Rectal smooth muscle tissue (tissue), 1 donor: Measurements from ENCODE around the gene BHLHE23.

Experiments
- H3K27ac ChIP-seq: one replicate; pipeline ENCODE4 v1.7.0; 2013; ENCODE audit warnings: low read depth, low read length, inconsistent platforms
- H3K27me3 ChIP-seq: one replicate; pipeline ENCODE4 v1.7.0; 2013; ENCODE audit warnings: low read length; ENCODE audit not compliant: control insufficient read depth, insufficient read depth
- H3K36me3 ChIP-seq: one replicate; pipeline ENCODE4 v1.7.0; 2013; ENCODE audit warnings: low read length; ENCODE audit not compliant: control insufficient read depth, insufficient read depth
- H3K4me1 ChIP-seq: one replicate; pipeline ENCODE4 v1.7.0; 2013; ENCODE audit warnings: low read length; ENCODE audit not compliant: control insufficient read depth, insufficient read depth
- H3K4me3 ChIP-seq: one replicate; pipeline ENCODE4 v1.7.0; 2013; ENCODE audit warnings: low read length
- H3K9ac ChIP-seq: one replicate; pipeline ENCODE4 v1.7.0; 2013; ENCODE audit warnings: low read length

Gene BHLHE23

GRCh38 chr20:63006540-63007359, at the start of gene BHLHE23:
Gene BHLHE23, minus strand, starts transcription at chr20:63006964. Its CDS starts 190 bp downstream, at chr20:63006774.
- H3K4me3 ChIP-seq = no peak within 1 kb of the TSS
- H3K27ac ChIP-seq = no peak within 1 kb of the TSS
- peaks cover 55% of the 10 kb centered on the region for H3K27me3 ChIP-seq
- no peaks in the 10 kb centered on the region for H3K36me3 ChIP-seq
- no peaks in the 10 kb centered on the region for H3K4me1 ChIP-seq
- no peak within 1 kb of the TSS for H3K9ac ChIP-seq

- Histone ChIP-seq H3K4me1 (no peaks in the 10 kb centered on the region), H3K27me3 (peaks cover under 1% of the 10 kb centered on the region), H3K36me3 (no peaks in the 10 kb centered on the region), H3K27ac (no peak overlapping the region), H3K9ac (no peak overlapping the region), H3K4me3 (no peak overlapping the region)
Measured at GRCh38 chr20:63055575-63056235, 48.9 kb upstream of the BHLHE23 start.

- Histone ChIP-seq H3K36me3 (no peaks in the 10 kb centered on the region), H3K4me3 (no peak overlapping the region), H3K27me3 (no peaks in the 10 kb centered on the region), H3K9ac (no peak overlapping the region), H3K4me1 (no peaks in the 10 kb centered on the region), H3K27ac (no peak overlapping the region)
Measured at GRCh38 chr20:63054681-63055240, 48.0 kb upstream of the BHLHE23 start.

GRCh38 chr20:63054103-63054474, 47.3 kb upstream of the BHLHE23 start:
- no peaks in the 10 kb centered on the region for H3K36me3 ChIP-seq
- H3K4me3 ChIP-seq = no peak overlapping the region
- no peaks in the 10 kb centered on the region for H3K27me3 ChIP-seq
- H3K9ac ChIP-seq = no peak overlapping the region
- no peaks in the 10 kb centered on the region for H3K4me1 ChIP-seq
- no peak overlapping the region for H3K27ac ChIP-seq

GRCh38 chr20:63053432-63054102, 46.8 kb upstream of the BHLHE23 start:
- Histone ChIP-seq H3K9ac (no peak overlapping the region), H3K27me3 (no peaks in the 10 kb centered on the region)

GRCh38 chr20:63052571-63053431, 46.0 kb upstream of the BHLHE23 start:
- Histone ChIP-seq H3K9ac (no peak overlapping the region), H3K27me3 (no peaks in the 10 kb centered on the region), H3K4me3 (no peak overlapping the region), H3K27ac (no peak overlapping the region), H3K4me1 (no peaks in the 10 kb centered on the region), H3K36me3 (no peaks in the 10 kb centered on the region)

More at GRCh38 chr20:63053432-63054102, 46.8 kb upstream of the BHLHE23 start:
- Histone ChIP-seq H3K36me3 (no peaks in the 10 kb centered on the region), H3K4me3 (no peak overlapping the region), H3K4me1 (no peaks in the 10 kb centered on the region), H3K27ac (no peak overlapping the region)

GRCh38 chr20:63051911-63052310, 45.1 kb upstream of the BHLHE23 start:
- Histone ChIP-seq H3K4me3 (no peak overlapping the region), H3K27ac (no peak overlapping the region), H3K9ac (no peak overlapping the region), H3K4me1 (no peaks in the 10 kb centered on the region), H3K27me3 (no peaks in the 10 kb centered on the region), H3K36me3 (no peaks in the 10 kb centered on the region)

- Histone ChIP-seq H3K9ac (no peak overlapping the region), H3K36me3 (no peaks in the 10 kb centered on the region), H3K4me1 (no peaks in the 10 kb centered on the region), H3K27ac (no peak overlapping the region), H3K4me3 (no peak overlapping the region), H3K27me3 (no peaks in the 10 kb centered on the region)
Measured at GRCh38 chr20:63051186-63051860, 44.6 kb upstream of the BHLHE23 start.

GRCh38 chr20:63050406-63050805, 43.6 kb upstream of the BHLHE23 start:
- Histone ChIP-seq H3K27ac (no peak overlapping the region), H3K4me1 (no peaks in the 10 kb centered on the region), H3K27me3 (no peaks in the 10 kb centered on the region), H3K4me3 (no peak overlapping the region), H3K9ac (no peak overlapping the region), H3K36me3 (no peaks in the 10 kb centered on the region)

GRCh38 chr20:63049561-63050221, 42.9 kb upstream of the BHLHE23 start:
- H3K9ac ChIP-seq = no peak overlapping the region
- no peaks in the 10 kb centered on the region for H3K27me3 ChIP-seq
- H3K36me3 ChIP-seq = no peaks in the 10 kb centered on the region
- no peak overlapping the region for H3K27ac ChIP-seq
- no peaks in the 10 kb centered on the region for H3K4me1 ChIP-seq
- no peak overlapping the region for H3K4me3 ChIP-seq

- no peak overlapping the region for H3K4me3 ChIP-seq
- H3K36me3 ChIP-seq = no peaks in the 10 kb centered on the region
- H3K27me3 ChIP-seq = no peaks in the 10 kb centered on the region
- H3K27ac ChIP-seq = no peak overlapping the region
- no peaks in the 10 kb centered on the region for H3K4me1 ChIP-seq
- no peak overlapping the region for H3K9ac ChIP-seq
Measured at GRCh38 chr20:63049191-63049518, 42.4 kb upstream of the BHLHE23 start.
